GM18873 (cell line): Measurements from ENCODE around the gene SHD.
"Not testable (repeated sequence)": the region's sequence is repeated elsewhere in the genome, so short reads cannot be mapped to it uniquely, and the experiment has no call there.

Source experiments
- ATAC-seq: cut with Tn5 transposase; IDR thresholded peaks from one replicate; pipeline ENCODE4 v1.9.1; 2021; ENCODE audit warnings: mild to moderate bottlenecking, moderate library complexity, moderate number of reproducible peaks; ENCODE audit not compliant: unreplicated experiment, low FRiP score

Gene SHD

GRCh38 chr19:4322942-4323665 lies 44.0 kb downstream of the SHD start:
- no peak for ATAC-seq

GRCh38 chr19:4323692-4324091 lies 44.6 kb downstream of the SHD start:
- ATAC-seq, result no peak

- ATAC-seq, result no peak
Measured at GRCh38 chr19:4324228-4324627, 45.2 kb downstream of the SHD start.

DNA sequence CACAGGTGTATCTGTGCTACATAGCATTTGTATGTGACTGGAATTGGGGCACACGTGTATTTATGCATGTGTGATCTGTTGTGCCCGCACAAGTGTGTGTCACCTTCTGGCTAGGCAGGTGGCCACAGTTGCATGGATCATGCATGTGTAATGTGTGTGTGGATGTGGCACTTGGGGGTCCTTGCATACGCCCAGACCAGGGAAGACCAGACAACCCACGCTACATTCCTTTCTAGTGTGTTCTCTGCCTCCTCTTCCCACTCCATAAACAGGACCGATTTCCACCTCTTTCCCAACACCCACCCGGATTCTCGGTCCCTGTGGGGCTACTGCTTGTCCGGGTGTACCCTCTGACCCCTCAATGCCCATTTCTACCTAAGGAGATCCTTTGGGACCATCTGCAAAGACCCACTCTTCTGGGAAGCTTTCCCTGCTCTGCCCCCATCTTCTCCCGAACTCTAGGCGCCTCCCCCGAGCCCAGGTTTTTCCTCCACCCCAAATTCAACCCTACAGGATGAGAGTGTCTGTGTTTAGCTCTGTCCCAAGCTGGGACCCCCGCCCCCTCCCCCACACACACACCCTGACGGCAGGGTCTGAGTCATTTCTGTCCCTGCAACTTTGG lies 47.3 kb downstream of the SHD start:
- no peak for ATAC-seq

GRCh38 chr19:4326837-4327251 lies 47.8 kb downstream of the SHD start:
- no peak for ATAC-seq

DNA sequence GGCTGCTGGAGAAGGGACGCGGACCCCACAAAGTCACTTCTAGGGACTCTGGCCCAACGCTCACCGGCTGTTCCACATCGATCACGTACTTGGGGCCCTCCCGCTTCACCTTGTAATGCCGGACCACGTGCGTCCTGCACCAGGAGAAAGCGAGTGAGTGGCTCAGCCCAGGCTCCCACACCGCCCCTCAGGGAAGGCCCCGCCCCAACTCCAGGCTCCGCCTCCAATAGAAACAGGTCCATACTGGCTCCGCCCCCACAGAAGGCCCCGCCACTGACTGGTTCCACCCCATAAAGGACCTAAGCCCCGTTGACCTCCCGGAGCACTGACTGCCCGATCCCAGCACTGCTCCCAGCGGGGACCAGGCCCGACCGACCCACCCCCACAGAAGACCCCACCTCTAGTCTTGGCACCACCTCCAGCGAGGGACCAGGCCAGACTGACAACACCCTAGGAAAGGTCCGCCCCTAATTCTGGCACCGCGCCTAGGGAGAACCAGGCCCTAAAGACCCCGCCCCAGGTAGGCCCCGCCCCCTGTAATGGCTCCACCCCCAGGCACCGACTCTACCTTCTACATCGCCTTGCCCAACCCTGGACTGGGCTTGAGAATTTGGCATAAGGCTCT lies 48.3 kb downstream of the SHD start:
- ATAC-seq, result no peak

GRCh38 chr19:4327877-4328242 lies 48.8 kb downstream of the SHD start:
- ATAC-seq, result no peak

- ATAC-seq, result no peak
Measured at GRCh38 chr19:4328243-4328990, 49.4 kb downstream of the SHD start.

- not testable (repeated sequence) for ATAC-seq
Measured at GRCh38 chr19:4328991-4329681, 50.1 kb downstream of the SHD start.

- ATAC-seq, result no peak
Measured at GRCh38 chr19:4329858-4330257, 50.8 kb downstream of the SHD start.

- no peak for ATAC-seq
Measured at GRCh38 chr19:4334929-4335570, 56.0 kb downstream of the SHD start.

DNA sequence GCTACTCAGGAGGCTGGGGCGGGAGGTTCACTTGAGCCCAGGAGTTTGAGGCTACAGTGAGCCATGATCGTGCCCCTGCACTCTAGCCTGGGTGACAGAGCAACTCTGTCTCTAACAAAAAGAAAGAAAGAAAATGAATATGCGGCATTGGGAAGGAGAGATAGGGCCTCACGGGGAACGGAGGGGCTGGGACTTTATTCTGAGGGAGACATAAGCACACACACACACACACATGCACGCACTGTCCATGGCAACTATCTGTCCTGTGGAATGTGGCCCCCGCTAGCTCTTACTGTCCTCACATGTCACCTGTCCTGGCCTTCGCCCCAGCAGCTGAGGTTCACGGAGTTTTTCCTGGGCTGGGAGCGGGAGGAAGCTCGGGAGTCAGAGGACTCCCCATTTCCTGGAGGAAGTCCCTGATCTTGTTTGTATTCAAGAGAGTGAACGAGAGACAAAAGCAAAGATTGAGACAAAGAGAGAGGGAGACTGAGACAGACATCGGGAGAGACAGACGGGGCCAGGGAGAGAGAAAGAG lies 58.9 kb downstream of the SHD start:
- ATAC-seq, result no peak

GRCh38 chr19:4338441-4339355 lies 59.6 kb downstream of the SHD start, which contains the start of gene STAP2:
TSS of gene STAP2 (minus strand) at chr19:4338827. CDS start at chr19:4338753, 74 bp downstream.
- no peak for ATAC-seq
